K562 (cell line): Measurements from ENCODE around the gene HFE. TPM values are rescaled to one million over a fixed set of nuclear protein-coding genes. Genes with fewer than 3 reads are reported as not detected.

ENCODE experiments used
- ATF6 ChIP-seq: sonication (generic); formaldehyde crosslinking; IDR thresholded peaks from 2 replicates; pipeline ENCODE4 v1.4.0; 2020; ENCODE audit warnings: mild to moderate bottlenecking, missing genetic modification reagents
- BACH1 ChIP-seq: fragments of 200-800 bp; sonication (Bioruptor generic); IDR thresholded peaks from 2 replicates; pipeline ENCODE4 v1.6.1; 2016; ENCODE audit warnings: missing genetic modification characterization, missing compliant biosample characterization
- BRD4 ChIP-seq: fragments of 200-600 bp; sonication (generic); IDR thresholded peaks from 2 replicates; pipeline ENCODE4 v1.6.1; 2017; ENCODE audit warnings: inconsistent platforms
- CBX3 ChIP-seq, 2 experiments: IDR thresholded peaks; 1 replicate in 1 of 2; 2 replicates in 1 of 2; pipeline ENCODE4 v1.6.1; 2012; ENCODE audit warnings: inconsistent platforms in 2 of 2, low read length in 2 of 2, borderline replicate concordance in 1 of 2, control low read depth in 1 of 2
- CHD2 ChIP-seq: IDR thresholded peaks from 2 replicates; pipeline ENCODE4 v1.6.1; 2011; ENCODE audit warnings: low read depth, low read length
- E2F5 ChIP-seq: sonication (generic); formaldehyde crosslinking; IDR thresholded peaks from 2 replicates; pipeline ENCODE4 v1.8.0; 2022; ENCODE audit warnings: mild to moderate bottlenecking, missing genetic modification reagents
- ELK1 ChIP-seq: sonication (generic); formaldehyde crosslinking; IDR thresholded peaks from 2 replicates; pipeline ENCODE4 v1.8.1; 2022; ENCODE audit warnings: missing genetic modification reagents
- FIP1L1 ChIP-seq: fragments of 200-400 bp; formaldehyde crosslinking; IDR thresholded peaks from 2 replicates; pipeline ENCODE4 v1.6.1; 2018; ENCODE audit warnings: mild to moderate bottlenecking, low read depth, low read length; ENCODE audit not compliant: poor library complexity, severe bottlenecking
- FOSL1 ChIP-seq: fragments of 200-800 bp; sonication (Bioruptor generic); conservative IDR thresholded peaks from 2 replicates; pipeline ENCODE4 v1.6.1; 2016; ENCODE audit warnings: missing genetic modification characterization, missing compliant biosample characterization
- FOXA3 ChIP-seq, 2 experiments: fragments of 450-650 bp in 1 of 2; sonication (generic) in 1 of 2; formaldehyde crosslinking; IDR thresholded peaks in 1 of 2; conservative IDR thresholded peaks in 1 of 2; 2 replicates each; pipeline versions ENCODE4 v1.4.0 to v1.8.0; 2020 to 2022; ENCODE audit warnings: mild to moderate bottlenecking in 2 of 2, missing genetic modification reagents in 1 of 2
- HNRNPH1 ChIP-seq: fragments of 200-400 bp; formaldehyde crosslinking; optimal IDR thresholded peaks from 2 replicates; pipeline ENCODE3; 2017; ENCODE audit warnings: low read depth, mild to moderate bottlenecking, low read length, moderate library complexity
- KDM4B ChIP-seq, 2 experiments: fragments of 450-650 bp in 1 of 2; sonication (generic) in 1 of 2; IDR thresholded peaks; 2 replicates each; pipeline ENCODE4 v1.6.1; 2016 to 2017; ENCODE audit warnings: borderline replicate concordance in 2 of 2, antibody characterized with exemption in 1 of 2, low read depth in 1 of 2, mild to moderate bottlenecking in 1 of 2
- KLF1 ChIP-seq: fragments of 450-650 bp; IDR thresholded peaks from 2 replicates; pipeline ENCODE4 v1.6.1; 2016; ENCODE audit warnings: missing genetic modification characterization, missing compliant biosample characterization
- KLF16 ChIP-seq: IDR thresholded peaks from 2 replicates; pipeline ENCODE4 v1.6.1; 2016; ENCODE audit warnings: antibody characterized with exemption
- NCOA4 ChIP-seq: fragments of 450-650 bp; IDR thresholded peaks from 2 replicates; pipeline ENCODE4 v1.6.1; 2018; ENCODE audit warnings: mild to moderate bottlenecking; ENCODE audit not compliant: partially characterized antibody
- POLR2AphosphoS5 ChIP-seq: IDR thresholded peaks from 2 replicates; pipeline ENCODE4 v1.6.1; 2011; ENCODE audit warnings: mild to moderate bottlenecking, low read depth, low read length, moderate library complexity; ENCODE audit not compliant: control insufficient read depth, insufficient read depth
- SIRT6 ChIP-seq: IDR thresholded peaks from one replicate; pipeline ENCODE4 v1.6.1; 2012; ENCODE audit warnings: low read depth, mild to moderate bottlenecking, control low read depth, inconsistent platforms, low read length, moderate library complexity
- SMAD1 ChIP-seq: fragments of 150-350 bp; IDR thresholded peaks from 2 replicates; pipeline ENCODE4 v1.6.1; 2014; ENCODE audit warnings: low read length, low read depth; ENCODE audit not compliant: partially characterized antibody
- SOX6 ChIP-seq: fragments of 450-650 bp; IDR thresholded peaks from 2 replicates; pipeline ENCODE4 v1.6.1; 2014; ENCODE audit warnings: mild to moderate bottlenecking
- SP1 ChIP-seq: sonication (generic); formaldehyde crosslinking; IDR thresholded peaks from 2 replicates; pipeline ENCODE4 v1.8.1; 2022; ENCODE audit warnings: mild to moderate bottlenecking, missing genetic modification reagents
- SRSF3 ChIP-seq: fragments of 200-400 bp; formaldehyde crosslinking; IDR thresholded peaks from 2 replicates; pipeline ENCODE4 v1.6.1; 2016; ENCODE audit warnings: mild to moderate bottlenecking, low read length, moderate library complexity; ENCODE audit not compliant: insufficient read depth
- SUPT5H ChIP-seq: fragments of 450-650 bp; IDR thresholded peaks from 2 replicates; pipeline ENCODE4 v1.6.1; 2016
- TCFL5 ChIP-seq: fragments of 250-450 bp; sonication (Bioruptor Pico); conservative IDR thresholded peaks from 2 replicates; pipeline ENCODE4 v1.6.1; 2021; ENCODE audit warnings: mild to moderate bottlenecking, moderate library complexity, matching md5 sums
- WHSC1 ChIP-seq: IDR thresholded peaks from one replicate; pipeline ENCODE4 v1.6.1; 2012; ENCODE audit warnings: low read length, control low read depth, inconsistent platforms
- ZNF436 ChIP-seq: fragments of 250-450, 450-650 bp; sonication (Bioruptor Pico); formaldehyde crosslinking; IDR thresholded peaks from 2 replicates; pipeline ENCODE4 v1.7.0; 2020; ENCODE audit warnings: mild to moderate bottlenecking
- ZNF511 ChIP-seq: sonication (generic); formaldehyde crosslinking; IDR thresholded peaks from 2 replicates; pipeline ENCODE4 v1.8.0; 2022; ENCODE audit warnings: mild to moderate bottlenecking, missing genetic modification reagents
- polyA plus RNA-seq, 8 experiments: library from polyadenylated mRNA; depleted of rRNA in 4 of 8; stranded (reverse) in 5 of 8; unstranded in 3 of 8; fragments of >200 nt; fragmentation: Nextera tagmentation in 2 of 8; fragmentation: Illumina TruSeq in 1 of 8; extraction: Ambion mirVana in 2 of 8; extraction: Trizol in 1 of 8; gene quantifications; 2 replicates each; pipeline versions ENCODE4 v1.2.1 to v1.2.3, GENCODE V29; 2011 to 2014; ENCODE audit warnings: inconsistent platforms in 1 of 8, missing spikeins in 1 of 8
- total RNA-seq, 7 experiments: library from RNA; depleted of rRNA in 6 of 7; stranded (reverse); fragments of >200 nt in 6 of 7; fragmentation: Illumina TruSeq in 2 of 7; extraction: Trizol in 2 of 7; gene quantifications; 2 replicates each; pipeline versions ENCODE4 v1.2.1 to v1.2.3, GENCODE V29; 2011 to 2021; ENCODE audit warnings: low replicate concordance in 1 of 7

HFE gene
- total and polyA plus RNA-seq, 9 of the 15 experiments (the other 6 are each of a cell fraction or from before 2014, with no cell fraction given) = 0.14 to 1.2 (median 0.76) TPM

- no peak for TF ChIP-seq KLF1 (tag)
- TF ChIP-seq SOX6 = peak; percentile 20; the same call in 1 of the 2 replicates
- no peak for TF ChIP-seq NCOA4
- 0 out of 2 replicates have a peak, but pooled peaks have one; percentile 30 for TF ChIP-seq ZNF436 (CRISPR knock-in tag)
- TF ChIP-seq SP1 (CRISPR knock-in tag) = peak; percentile 90; the same call in 1 of the 2 replicates
- no peak for TF ChIP-seq SIRT6
- 0 out of 4 replicates have a peak, but pooled peaks of 1 of the 2 experiments have one; percentile 24 for TF ChIP-seq FOXA3 (CRISPR knock-in tag; conservative IDR thresholded peaks at IDR 0.05 in 1 of 2, IDR thresholded peaks at IDR 0.05 in 1 of 2)
- TF ChIP-seq ZNF511 (CRISPR knock-in tag) = peak; percentile 29; the same call in 1 of the 2 replicates
- no peak for TF ChIP-seq SRSF3
- TF ChIP-seq FIP1L1 = no peak
- TF ChIP-seq KLF16 = no peak
- no peak for TF ChIP-seq CHD2
- peak; percentile 60 for TF ChIP-seq SMAD1
- TF ChIP-seq POLR2AphosphoS5 = peak; percentile 66
- TF ChIP-seq ATF6 (CRISPR knock-in tag) = 0 out of 2 replicates have a peak, but pooled peaks have one; percentile 30
- TF ChIP-seq CBX3 (IDR thresholded peaks at IDR 0.05; ENCODE audit: borderline replicate concordance in 1 of 2, low read length in 2 of 2) = no peak
- TF ChIP-seq E2F5 (CRISPR knock-in tag) = peak; percentile 94; the same call in 1 of the 2 replicates
- peak; percentile 92; the same call in 1 of the 2 replicates for TF ChIP-seq BRD4
- peak; percentile 95 for TF ChIP-seq SUPT5H
- TF ChIP-seq KDM4B (IDR thresholded peaks at IDR 0.05; ENCODE audit: borderline replicate concordance in 2 of 2, low read depth in 1 of 2) = 0 out of 4 replicates have a peak, but pooled peaks of 1 of the 2 experiments have one; percentile 8
- no peak for TF ChIP-seq ELK1 (CRISPR knock-in tag)
- TF ChIP-seq HNRNPH1 = no peak
- peak; percentile 54; the same call in 1 of the 2 replicates for TF ChIP-seq FOSL1
- no peak for TF ChIP-seq TCFL5 (CRISPR knock-in tag)
- no peak for TF ChIP-seq WHSC1
- TF ChIP-seq BACH1 = no peak; the same call in 1 of the 2 replicates
Observed at GRCh38 chr6:26123675-26123946, 36.4 kb downstream of the HFE start (continued).
